Parathyroid adenoma (tissue), 2 donors: Measurements from ENCODE around the gene SERTM2.
"Not testable (repeated sequence)": the region's sequence is repeated elsewhere in the genome, so short reads cannot be mapped to it uniquely, and the experiment has no call there.

Experiments used
- H2AFZ ChIP-seq: fragments of 300-600 bp; sonication (generic); one replicate; pipeline ENCODE4 v1.7.0; 2017; ENCODE audit warnings: antibody characterized with exemption, mild to moderate bottlenecking
- H3K27ac ChIP-seq: fragments of 300-600 bp; sonication (generic); one replicate; pipeline ENCODE4 v1.7.0; 2017
- H3K27me3 ChIP-seq: fragments of 300-600 bp; sonication (generic); one replicate; pipeline ENCODE4 v1.7.0; 2017; ENCODE audit warnings: low read length; ENCODE audit not compliant: control insufficient read depth, insufficient read depth
- H3K36me3 ChIP-seq: fragments of 300-600 bp; sonication (generic); one replicate; pipeline ENCODE4 v1.7.0; 2017; ENCODE audit warnings: low read length; ENCODE audit not compliant: control insufficient read depth, insufficient read depth
- H3K4me1 ChIP-seq: fragments of 300-600 bp; sonication (generic); one replicate; pipeline ENCODE4 v1.7.0; 2017; ENCODE audit warnings: control low read depth
- H3K4me2 ChIP-seq: fragments of 300-600 bp; sonication (generic); one replicate; pipeline ENCODE4 v1.7.0; 2017; ENCODE audit warnings: low read length
- H3K4me3 ChIP-seq: fragments of 300-600 bp; sonication (generic); one replicate; pipeline ENCODE4 v1.7.0; 2017; ENCODE audit warnings: low read depth, low read length
- H3K79me2 ChIP-seq: fragments of 300-600 bp; sonication (generic); one replicate; pipeline ENCODE4 v1.7.0; 2017; ENCODE audit warnings: control low read depth
- H3K9ac ChIP-seq: fragments of 300-600 bp; sonication (generic); one replicate; pipeline ENCODE4 v1.7.0; 2017; ENCODE audit warnings: mild to moderate bottlenecking
- H3K9me3 ChIP-seq: fragments of 300-600 bp; sonication (generic); one replicate; pipeline ENCODE4 v1.7.0; 2017; ENCODE audit warnings: low read length; ENCODE audit not compliant: control insufficient read depth
- TF ChIP-seq, protein P1 (sequence below): fragments of 300-600 bp; sonication (generic); IDR thresholded peaks from one replicate; pipeline ENCODE4 v1.7.0; 2017; ENCODE audit warnings: antibody characterized with exemption, mild to moderate bottlenecking
- donor health status: primary hyperparathyroidism.

SERTM2 gene

GRCh38 chrX:111543212-111543741 is 31.8 kb downstream of the SERTM2 start:
- no peak overlapping the region for H3K9ac ChIP-seq
- no peaks in the 10 kb centered on the region for H3K79me2 ChIP-seq
- no peak overlapping the region for H3K4me2 ChIP-seq
- H3K36me3 ChIP-seq: no peaks in the 10 kb centered on the region
- H3K27ac ChIP-seq: no peak overlapping the region
- TF ChIP-seq, protein P1, sequence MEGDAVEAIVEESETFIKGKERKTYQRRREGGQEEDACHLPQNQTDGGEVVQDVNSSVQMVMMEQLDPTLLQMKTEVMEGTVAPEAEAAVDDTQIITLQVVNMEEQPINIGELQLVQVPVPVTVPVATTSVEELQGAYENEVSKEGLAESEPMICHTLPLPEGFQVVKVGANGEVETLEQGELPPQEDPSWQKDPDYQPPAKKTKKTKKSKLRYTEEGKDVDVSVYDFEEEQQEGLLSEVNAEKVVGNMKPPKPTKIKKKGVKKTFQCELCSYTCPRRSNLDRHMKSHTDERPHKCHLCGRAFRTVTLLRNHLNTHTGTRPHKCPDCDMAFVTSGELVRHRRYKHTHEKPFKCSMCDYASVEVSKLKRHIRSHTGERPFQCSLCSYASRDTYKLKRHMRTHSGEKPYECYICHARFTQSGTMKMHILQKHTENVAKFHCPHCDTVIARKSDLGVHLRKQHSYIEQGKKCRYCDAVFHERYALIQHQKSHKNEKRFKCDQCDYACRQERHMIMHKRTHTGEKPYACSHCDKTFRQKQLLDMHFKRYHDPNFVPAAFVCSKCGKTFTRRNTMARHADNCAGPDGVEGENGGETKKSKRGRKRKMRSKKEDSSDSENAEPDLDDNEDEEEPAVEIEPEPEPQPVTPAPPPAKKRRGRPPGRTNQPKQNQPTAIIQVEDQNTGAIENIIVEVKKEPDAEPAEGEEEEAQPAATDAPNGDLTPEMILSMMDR: no peak
- H3K4me3 ChIP-seq: no peak overlapping the region
- no peaks in the 10 kb centered on the region for H3K27me3 ChIP-seq
- no peak overlapping the region for H2AFZ ChIP-seq
- H3K4me1 ChIP-seq: no peaks in the 10 kb centered on the region
- no peaks in the 10 kb centered on the region for H3K9me3 ChIP-seq

- not testable (repeated sequence) for H3K36me3 ChIP-seq, H2AFZ ChIP-seq, H3K4me3 ChIP-seq, H3K9me3 ChIP-seq, H3K27ac ChIP-seq, H3K27me3 ChIP-seq, H3K4me2 ChIP-seq, H3K9ac ChIP-seq, H3K79me2 ChIP-seq, H3K4me1 ChIP-seq
Observed at GRCh38 chrX:111549235-111549634, 37.8 kb downstream of the SERTM2 start.

- Histone ChIP-seq H3K9ac (no peak overlapping the region), H3K36me3 (no peaks in the 10 kb centered on the region), H3K4me1 (no peaks in the 10 kb centered on the region), H3K4me2 (no peak overlapping the region), H3K79me2 (no peaks in the 10 kb centered on the region), H3K27me3 (no peaks in the 10 kb centered on the region), H3K9me3 (no peaks in the 10 kb centered on the region), H2AFZ (no peak overlapping the region), H3K27ac (no peak overlapping the region), H3K4me3 (no peak overlapping the region)
- TF ChIP-seq, protein P1: no peak
Observed at GRCh38 chrX:111555406-111555958, 44.0 kb downstream of the SERTM2 start.

DNA sequence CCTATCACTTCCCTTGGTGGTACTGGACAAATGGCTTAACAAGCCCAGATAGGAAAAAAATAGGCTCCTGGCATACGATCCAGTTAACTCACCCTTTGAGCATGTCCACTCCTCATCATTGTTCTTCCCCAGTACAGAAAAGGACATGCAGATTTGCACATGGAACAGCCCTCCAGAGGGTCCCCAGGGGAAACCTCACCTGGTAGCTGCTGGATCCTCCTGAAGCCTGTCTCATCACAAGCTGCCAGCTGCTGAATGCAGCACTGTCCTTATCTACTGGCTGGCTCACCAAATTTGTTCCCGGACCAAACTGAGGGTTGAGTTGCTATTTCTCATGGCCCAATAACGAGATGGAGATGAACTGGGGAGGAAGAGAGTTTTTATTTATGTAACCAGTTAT is 49.4 kb downstream of the SERTM2 start:
- Histone ChIP-seq H3K36me3 (no peaks in the 10 kb centered on the region), H3K4me3 (no peak overlapping the region), H3K4me2 (no peak overlapping the region), H3K9me3 (no peaks in the 10 kb centered on the region), H3K27me3 (no peaks in the 10 kb centered on the region), H3K4me1 (no peaks in the 10 kb centered on the region), H2AFZ (no peak overlapping the region), H3K9ac (no peak overlapping the region), H3K79me2 (no peaks in the 10 kb centered on the region), H3K27ac (no peak overlapping the region)
- TF ChIP-seq, protein P1: no peak

- TF ChIP-seq, protein P1: no peak
- Histone ChIP-seq H3K27ac (no peak overlapping the region), H3K4me3 (no peak overlapping the region), H3K27me3 (no peaks in the 10 kb centered on the region), H3K9ac (no peak overlapping the region), H3K36me3 (no peaks in the 10 kb centered on the region), H2AFZ (no peak overlapping the region), H3K4me1 (no peaks in the 10 kb centered on the region), H3K79me2 (no peaks in the 10 kb centered on the region), H3K4me2 (no peak overlapping the region), H3K9me3 (no peaks in the 10 kb centered on the region)
Observed at GRCh38 chrX:111561851-111562250, 50.4 kb downstream of the SERTM2 start.
